Peyer's patch (tissue), 4 donors: Measurements from ENCODE around the gene GUCY1B1. TPM values are rescaled to one million over a fixed set of nuclear protein-coding genes. Genes with fewer than 3 reads are reported as not detected.

ENCODE experiments used
- DNase-seq, 3 donors: peaks; one replicate each; pipeline ENCODE4 v3.0.0-alpha.2; 2017 to 2019
- H3K27ac ChIP-seq, 4 donors: fragments of 200-600 bp; sonication (generic); one replicate each; pipeline ENCODE4 v1.5.1; 2016 to 2019
- H3K27me3 ChIP-seq, 2 donors: fragments of 200-600 bp; sonication (generic); one replicate each; pipeline ENCODE4 v1.5.1; 2019
- H3K36me3 ChIP-seq, 3 donors: fragments of 200-600 bp; sonication (generic); one replicate each; pipeline ENCODE4 v1.5.1; 2016 to 2019
- H3K4me1 ChIP-seq, 4 donors: fragments of 200-600 bp; sonication (generic); one replicate each; pipeline ENCODE4 v1.5.1; 2016 to 2019
- H3K4me3 ChIP-seq, 4 donors: fragments of 200-600 bp; sonication (generic); 1 replicate in 3 of 4; 2 replicates in 1 of 4; pipeline ENCODE4 v1.5.1; 2016 to 2019; ENCODE audit warnings: mild to moderate bottlenecking in 1 of 4
- H3K9me3 ChIP-seq, 4 donors: fragments of 200-600 bp; sonication (generic); one replicate each; pipeline ENCODE4 v1.5.1; 2016 to 2019; ENCODE audit warnings: mild to moderate bottlenecking in 1 of 4
- CTCF ChIP-seq, 6 experiments: fragments of 450-650 bp in 4 of 6; fragments of 200-600 bp in 2 of 6; sonication (generic) in 1 of 6; IDR thresholded peaks; one replicate each; pipeline ENCODE4 v1.5.1; 2017 to 2019; ENCODE audit warnings: antibody characterized with exemption in 6 of 6, mild to moderate bottlenecking in 3 of 6, moderate library complexity in 1 of 6
- POLR2A ChIP-seq, 2 donors: fragments of 450-650 bp; IDR thresholded peaks; one replicate each; pipeline ENCODE4 v1.5.1; 2017; ENCODE audit warnings: antibody characterized with exemption in 2 of 2, mild to moderate bottlenecking in 2 of 2, moderate library complexity in 2 of 2
- total RNA-seq, 4 donors: library from RNA; depleted of rRNA; stranded (reverse); fragments of >200 nt; gene quantifications; one replicate each; pipeline ENCODE4 v1.1.0, GENCODE V29; 2016

The GUCY1B1 gene
- total RNA-seq, 4 donors from 2014 or later = 1.6 to 8.0 (median 5.9) TPM

- H3K27me3 ChIP-seq = no peaks in the 10 kb centered on the region
- DNase-seq = no peak
- no peaks in the 10 kb centered on the region for H3K4me1 ChIP-seq
- H3K4me3 ChIP-seq = no peak overlapping the region
- H3K36me3 ChIP-seq = no peaks in the 10 kb centered on the region
- H3K9me3 ChIP-seq = no peaks in the 10 kb centered on the region
- TF ChIP-seq POLR2A (IDR thresholded peaks at IDR 0.05) = no peak
- TF ChIP-seq CTCF (IDR thresholded peaks at IDR 0.05) = no peak
- no peak overlapping the region for H3K27ac ChIP-seq
These were observed 10.8 kb upstream of the GUCY1B1 start for GRCh38 chr4:155748039-155748438.

GRCh38 chr4:155749041-155749440 is 9.8 kb upstream of the GUCY1B1 start:
- no peak for TF ChIP-seq POLR2A (IDR thresholded peaks at IDR 0.05)
- TF ChIP-seq CTCF (IDR thresholded peaks at IDR 0.05) = no peak
- H3K27ac ChIP-seq = no peak overlapping the region
- no peak for DNase-seq

GRCh38 chr4:155751569-155751968 is 7.3 kb upstream of the GUCY1B1 start:
- no peak for TF ChIP-seq CTCF (IDR thresholded peaks at IDR 0.05)
- TF ChIP-seq POLR2A (IDR thresholded peaks at IDR 0.05) = no peak
- Histone ChIP-seq H3K9me3 (no peaks in the 10 kb centered on the region), H3K4me3 (no peak overlapping the region), H3K27ac (no peak overlapping the region), H3K4me1 (no peaks in the 10 kb centered on the region), H3K36me3 (no peaks in the 10 kb centered on the region), H3K27me3 (no peaks in the 10 kb centered on the region)
- no peak for DNase-seq

More at GRCh38 chr4:155749041-155749440, 9.8 kb upstream of the GUCY1B1 start:
- Histone ChIP-seq H3K36me3 (no peaks in the 10 kb centered on the region), H3K4me3 (no peak overlapping the region), H3K27me3 (no peaks in the 10 kb centered on the region), H3K9me3 (no peaks in the 10 kb centered on the region), H3K4me1 (no peaks in the 10 kb centered on the region)

- no peaks in the 10 kb centered on the region for H3K27me3 ChIP-seq
- DNase-seq = no peak
- H3K9me3 ChIP-seq = no peaks in the 10 kb centered on the region
- peaks cover 0 to 7% (median 0%) of the 10 kb centered on the region in 4 donors for H3K4me1 ChIP-seq
- no peak overlapping the region for H3K27ac ChIP-seq
- TF ChIP-seq POLR2A (IDR thresholded peaks at IDR 0.05) (no peak), CTCF (IDR thresholded peaks at IDR 0.05) (no peak)
- H3K36me3 ChIP-seq = no peaks in the 10 kb centered on the region
- no peak overlapping the region for H3K4me3 ChIP-seq
These were observed 1.0 kb upstream of the GUCY1B1 start for GRCh38 chr4:155757745-155758265.

GRCh38 chr4:155759372-155760252 is 791 bp downstream of the GUCY1B1 start:
- no peaks in the 10 kb centered on the region for H3K9me3 ChIP-seq
- peak overlapping the region; percentile 58 to 89 (median 74) for H3K27ac ChIP-seq
- peak in 2 of 3 donors; percentile 51 to 53 for DNase-seq
- H3K4me1 ChIP-seq = peaks cover 0 to 7% (median 0%) of the 10 kb centered on the region in 4 donors
- peak overlapping the region; percentile 39 to 65 (median 54) for H3K4me3 ChIP-seq
- no peaks in the 10 kb centered on the region for H3K36me3 ChIP-seq
- TF ChIP-seq CTCF (IDR thresholded peaks at IDR 0.05) = no peak
- TF ChIP-seq POLR2A (IDR thresholded peaks at IDR 0.05) = no peak
- H3K27me3 ChIP-seq = no peaks in the 10 kb centered on the region
